CD14-positive monocyte (primary cell): ENCODE measurements around the gene EXOC6B. TPM values are rescaled to one million over a fixed set of nuclear protein-coding genes. Genes with fewer than 3 reads are reported as not detected.

Experiments
- DNase-seq, 3 donors: peaks; one replicate each; pipeline ENCODE4 v3.0.0-alpha.2; 2011 to 2022
- H2AFZ ChIP-seq: 2 replicates; pipeline ENCODE4 v1.6.0; 2012; ENCODE audit warnings: mild to moderate bottlenecking, low read depth, low read length, inconsistent platforms; ENCODE audit not compliant: insufficient read depth, poor library complexity, severe bottlenecking
- H3K27ac ChIP-seq, 2 donors: 1 replicate in 1 of 2; 2 replicates in 1 of 2; pipeline ENCODE4 v1.5.1; 2012 to 2013; ENCODE audit warnings: low read length in 2 of 2, control low read depth in 1 of 2, inconsistent platforms in 1 of 2, low read depth in 1 of 2, mild to moderate bottlenecking in 1 of 2
- H3K27me3 ChIP-seq, 2 donors: one replicate each; pipeline versions ENCODE4 v1.6.0 to v1.6.1; 2011 to 2013; ENCODE audit warnings: low read length in 2 of 2; ENCODE audit not compliant: control insufficient read depth in 2 of 2, insufficient read depth in 2 of 2
- H3K36me3 ChIP-seq, 2 donors: replicated peaks in 1 of 2; 1 replicate in 1 of 2; 2 replicates in 1 of 2; pipeline versions ENCODE4 v1.5.1 to v1.6.1; 2012 to 2013; ENCODE audit warnings: low read length in 2 of 2, control low read depth in 1 of 2, inconsistent platforms in 1 of 2, mild to moderate bottlenecking in 1 of 2; ENCODE audit not compliant: insufficient read depth in 2 of 2, control insufficient read depth in 1 of 2
- H3K4me1 ChIP-seq, 2 donors: 1 replicate in 1 of 2; 2 replicates in 1 of 2; pipeline versions ENCODE4 v1.5.1 to v1.6.1; 2012 to 2013; ENCODE audit warnings: low read length in 2 of 2, control low read depth in 1 of 2, inconsistent platforms in 1 of 2, mild to moderate bottlenecking in 1 of 2, moderate library complexity in 1 of 2; ENCODE audit not compliant: insufficient read depth in 2 of 2, control insufficient read depth in 1 of 2
- H3K4me2 ChIP-seq: replicated peaks from 2 replicates; pipeline ENCODE3; 2012; ENCODE audit warnings: low read length, moderate library complexity, mild to moderate bottlenecking; ENCODE audit not compliant: poor library complexity, severe bottlenecking; ENCODE audit errors: extremely low read depth
- H3K4me3 ChIP-seq, 3 experiments: fragments of 200-600 bp in 1 of 3; sonication (generic) in 1 of 3; replicated peaks in 1 of 3; 1 replicate in 2 of 3; 2 replicates in 1 of 3; pipeline ENCODE4 v1.5.1; 2011 to 2013; ENCODE audit warnings: low read length in 3 of 3, mild to moderate bottlenecking in 3 of 3, control low read depth in 2 of 3, low read depth in 2 of 3, inconsistent platforms in 1 of 3, moderate library complexity in 1 of 3
- H3K79me2 ChIP-seq: 2 replicates; pipeline ENCODE4 v1.6.0; 2012; ENCODE audit warnings: mild to moderate bottlenecking, control low read depth, inconsistent platforms, low read length, moderate library complexity; ENCODE audit not compliant: insufficient read depth
- H3K9ac ChIP-seq: 2 replicates; pipeline ENCODE4 v1.6.0; 2017; ENCODE audit warnings: low read length, mild to moderate bottlenecking; ENCODE audit not compliant: insufficient read depth, poor library complexity, severe bottlenecking
- H3K9me3 ChIP-seq, 2 donors: replicated peaks in 1 of 2; 1 replicate in 1 of 2; 2 replicates in 1 of 2; pipeline versions ENCODE4 v1.5.1 to v1.6.1; 2012 to 2013; ENCODE audit warnings: low read length in 2 of 2, control low read depth in 1 of 2; ENCODE audit not compliant: control insufficient read depth in 1 of 2, insufficient read depth in 1 of 2
- H4K20me1 ChIP-seq: 2 replicates; pipeline ENCODE4 v1.6.0; 2012; ENCODE audit warnings: mild to moderate bottlenecking, low read length, control low read depth, moderate library complexity; ENCODE audit not compliant: insufficient read depth
- H3K27ac Mint-ChIP-seq, 7 donors: one replicate each; pipeline ENCODE4 v1.8.0; 2020; ENCODE audit warnings: mild to moderate bottlenecking in 7 of 7, mixed read lengths in 7 of 7, moderate library complexity in 6 of 7, inconsistent platforms in 2 of 7
- H3K27me3 Mint-ChIP-seq, 3 donors: one replicate each; pipeline ENCODE4 v1.8.0; 2021 to 2022; ENCODE audit warnings: low read depth in 3 of 3, mild to moderate bottlenecking in 3 of 3, mixed read lengths in 3 of 3, moderate library complexity in 3 of 3, inconsistent platforms in 1 of 3
- H3K36me3 Mint-ChIP-seq, 2 donors: one replicate each; pipeline ENCODE4 v1.8.0; 2020; ENCODE audit warnings: mixed read lengths in 2 of 2, inconsistent platforms in 1 of 2, mild to moderate bottlenecking in 1 of 2
- H3K4me1 Mint-ChIP-seq: one replicate; pipeline ENCODE4 v1.8.0; 2020; ENCODE audit warnings: mild to moderate bottlenecking, mixed read lengths
- H3K4me3 Mint-ChIP-seq, 2 donors: one replicate each; pipeline ENCODE4 v1.8.0; 2020; ENCODE audit warnings: mild to moderate bottlenecking in 2 of 2, mixed read lengths in 2 of 2, moderate library complexity in 1 of 2
- H3K9me3 Mint-ChIP-seq, 7 donors: one replicate each; pipeline ENCODE4 v1.8.0; 2020 to 2022; ENCODE audit warnings: mixed read lengths in 7 of 7, mild to moderate bottlenecking in 6 of 7, moderate library complexity in 6 of 7, inconsistent platforms in 2 of 7
- WGBS: methylation state at CpG from one replicate; pipeline ENCODE4 v1.1.5; 2013; ENCODE audit warnings: missing lambda C conversion rate; ENCODE audit not compliant: insufficient coverage; 5-methylcytosine and 5-hydroxymethylcytosine counted together
- intact Hi-C, 2 donors: fragments of 100-400 bp; cut with micrococcal nuclease; formaldehyde crosslinking; loops; one replicate each; pipeline versions ENCODE4 v1.15.0 to v1.15.1; 2023
- polyA plus RNA-seq, 3 donors: library from polyadenylated mRNA; depleted of rRNA in 1 of 3; unstranded in 2 of 3; stranded (reverse) in 1 of 3; fragments of 300-500 nt in 2 of 3; fragments of >200 nt in 1 of 3; fragmentation: Illumina TruSeq in 2 of 3; gene quantifications; 1 replicate in 2 of 3; 2 replicates in 1 of 3; pipeline ENCODE4 v1.2.3, GENCODE V29; 2012 to 2021
- TF ChIP-seq, protein P1 (sequence below): fragments of 200-600 bp; IDR thresholded peaks from one replicate; pipeline ENCODE4 v1.8.0; 2022; ENCODE audit warnings: antibody characterized with exemption, mild to moderate bottlenecking

EXOC6B gene
- polyA plus RNA-seq, 3 donors, result 1.8 to 2.8 (median 2.1) TPM

- Histone ChIP-seq H3K9me3 (no peaks in the 10 kb centered on the region), H3K36me3 (no peaks in the 10 kb centered on the region), H3K9ac (no peak overlapping the region), H3K4me3 (no peak overlapping the region), H3K4me2 (no peak overlapping the region), H3K27ac (no peak overlapping the region), H3K4me1 (no peaks in the 10 kb centered on the region), H4K20me1 (no peaks in the 10 kb centered on the region), H3K79me2 (no peaks in the 10 kb centered on the region), H2AFZ (no peak overlapping the region), H3K27me3 (no peaks in the 10 kb centered on the region)
- Mint-ChIP-seq H3K27me3 (no peaks in the 10 kb centered on the region), H3K27ac (no peak overlapping the region), H3K9me3 (no peaks in the 10 kb centered on the region), H3K36me3 (no peaks in the 10 kb centered on the region), H3K4me3 (no peak overlapping the region), H3K4me1 (no peaks in the 10 kb centered on the region)
- TF ChIP-seq, protein P1, sequence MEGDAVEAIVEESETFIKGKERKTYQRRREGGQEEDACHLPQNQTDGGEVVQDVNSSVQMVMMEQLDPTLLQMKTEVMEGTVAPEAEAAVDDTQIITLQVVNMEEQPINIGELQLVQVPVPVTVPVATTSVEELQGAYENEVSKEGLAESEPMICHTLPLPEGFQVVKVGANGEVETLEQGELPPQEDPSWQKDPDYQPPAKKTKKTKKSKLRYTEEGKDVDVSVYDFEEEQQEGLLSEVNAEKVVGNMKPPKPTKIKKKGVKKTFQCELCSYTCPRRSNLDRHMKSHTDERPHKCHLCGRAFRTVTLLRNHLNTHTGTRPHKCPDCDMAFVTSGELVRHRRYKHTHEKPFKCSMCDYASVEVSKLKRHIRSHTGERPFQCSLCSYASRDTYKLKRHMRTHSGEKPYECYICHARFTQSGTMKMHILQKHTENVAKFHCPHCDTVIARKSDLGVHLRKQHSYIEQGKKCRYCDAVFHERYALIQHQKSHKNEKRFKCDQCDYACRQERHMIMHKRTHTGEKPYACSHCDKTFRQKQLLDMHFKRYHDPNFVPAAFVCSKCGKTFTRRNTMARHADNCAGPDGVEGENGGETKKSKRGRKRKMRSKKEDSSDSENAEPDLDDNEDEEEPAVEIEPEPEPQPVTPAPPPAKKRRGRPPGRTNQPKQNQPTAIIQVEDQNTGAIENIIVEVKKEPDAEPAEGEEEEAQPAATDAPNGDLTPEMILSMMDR, result no peak
- intact Hi-C loops, result loop anchor here in 1 of 2 donors (10.0 kb wide), 1 partner anchor 1186 kb away; no protein-coding TSS in a partner anchor
- DNase-seq, result no peak
- no CpG with 5 or more reads among the region's 2 CpGs for WGBS
Observed at GRCh38 chr2:72731116-72731515, 94.7 kb downstream of the EXOC6B start.

GRCh38 chr2:72727356-72727755 is 98.5 kb downstream of the EXOC6B start:
- no peak overlapping the region for H3K4me3 Mint-ChIP-seq
- peaks cover 0 to 1% (median 1%) of the 10 kb centered on the region in 3 donors for H3K27me3 Mint-ChIP-seq
- Histone ChIP-seq H3K4me3 (no peak overlapping the region), H3K27me3 (no peaks in the 10 kb centered on the region), H3K9ac (no peak overlapping the region), H4K20me1 (no peaks in the 10 kb centered on the region), H3K4me2 (no peak overlapping the region), H2AFZ (no peak overlapping the region), H3K36me3 (no peaks in the 10 kb centered on the region), H3K4me1 (no peaks in the 10 kb centered on the region), H3K9me3 (no peaks in the 10 kb centered on the region), H3K79me2 (no peaks in the 10 kb centered on the region), H3K27ac (no peak overlapping the region)
- H3K4me1 Mint-ChIP-seq, result no peaks in the 10 kb centered on the region
- no peak overlapping the region for H3K27ac Mint-ChIP-seq
- WGBS, result no CpG with 5 or more reads among the region's 4 CpGs
- intact Hi-C loops, result no loop called here
- H3K9me3 Mint-ChIP-seq, result no peaks in the 10 kb centered on the region
- DNase-seq, result no peak
- no peaks in the 10 kb centered on the region for H3K36me3 Mint-ChIP-seq
- TF ChIP-seq, protein P1, result no peak
